H1 (cell line): ENCODE measurements around the gene PAXX. TPM values are rescaled to one million over a fixed set of nuclear protein-coding genes. Genes with fewer than 3 reads are reported as not detected.

Experiments
- CTCF ChIA-PET: fragments of 300-600 bp; sonication (Branson Sonifier 250); formaldehyde crosslinking; loops from one replicate; lab custom pipeline; 2021; ENCODE audit not compliant: partially characterized antibody; lab: Charles Lee
- POLR2A ChIA-PET: fragments of 300-600 bp; sonication (Branson Sonifier 250); formaldehyde crosslinking; loops from one replicate; lab custom pipeline; 2021; ENCODE audit warnings: inconsistent platforms; ENCODE audit not compliant: partially characterized antibody; lab: Charles Lee
- DNase-seq, 2 experiments: peaks; one replicate each; pipeline versions ENCODE4 v3.0.0 to v3.0.0-alpha.2; 2010 to 2022; ENCODE audit warnings: low spot score in 2 of 2, low read depth in 1 of 2, mixed read lengths in 1 of 2
- FAIRE-seq: peaks from 2 replicates; lab custom pipeline; 2011; peaks lifted over from hg19 to GRCh38; lab: Jason Lieb, UNC
- H2AFZ ChIP-seq: 2 replicates; pipeline ENCODE4 v1.8.1; 2012; ENCODE audit warnings: low read length, inconsistent platforms
- H2AK5ac ChIP-seq: 2 replicates; pipeline ENCODE4 v1.6.1; 2013; ENCODE audit warnings: low read depth, low read length
- H2BK120ac ChIP-seq: replicated peaks from 2 replicates; pipeline ENCODE3; 2013; ENCODE audit warnings: low read depth, low read length, inconsistent platforms
- H2BK12ac ChIP-seq: 2 replicates; pipeline ENCODE4 v1.6.1; 2013; ENCODE audit warnings: low read depth, low read length
- H2BK15ac ChIP-seq: 2 replicates; pipeline ENCODE4 v1.6.1; 2013; ENCODE audit warnings: low read length
- H2BK20ac ChIP-seq: 2 replicates; pipeline ENCODE4 v1.6.1; 2013; ENCODE audit warnings: low read length
- H2BK5ac ChIP-seq: 2 replicates; pipeline ENCODE4 v1.6.1; 2013; ENCODE audit warnings: low read depth, low read length
- H3K14ac ChIP-seq: 2 replicates; pipeline ENCODE4 v1.6.1; 2013; ENCODE audit warnings: inconsistent platforms; ENCODE audit not compliant: insufficient read length
- H3K18ac ChIP-seq: 2 replicates; pipeline ENCODE4 v1.6.1; 2013; ENCODE audit warnings: low read length; ENCODE audit errors: extremely low read depth
- H3K23ac ChIP-seq: 2 replicates; pipeline ENCODE4 v1.6.1; 2013; ENCODE audit warnings: inconsistent platforms; ENCODE audit not compliant: insufficient read length
- H3K23me2 ChIP-seq: 2 replicates; pipeline ENCODE4 v1.6.1; 2013; ENCODE audit warnings: low read depth, low read length
- H3K27ac ChIP-seq: 2 replicates; pipeline ENCODE4 v1.6.1; 2011; ENCODE audit warnings: low read depth, low read length, inconsistent platforms
- H3K27me3 ChIP-seq, 4 experiments: replicated peaks in 1 of 4; 1 replicate in 1 of 4; 2 replicates in 3 of 4; pipeline versions ENCODE4 v1.6.1 to v1.8.1; 2011 to 2013; ENCODE audit warnings: low read length in 3 of 4, mild to moderate bottlenecking in 3 of 4, inconsistent platforms in 2 of 4, mixed read lengths in 2 of 4, moderate library complexity in 1 of 4; ENCODE audit not compliant: control insufficient read depth in 3 of 4, insufficient read depth in 3 of 4; ENCODE audit errors: extremely low read depth in 1 of 4
- H3K36me3 ChIP-seq, 4 experiments: 2 replicates each; pipeline versions ENCODE4 v1.6.1 to v1.8.1; 2011 to 2013; ENCODE audit warnings: mild to moderate bottlenecking in 4 of 4, low read length in 3 of 4, moderate library complexity in 2 of 4, control low read depth in 1 of 4, inconsistent platforms in 1 of 4; ENCODE audit not compliant: insufficient read depth in 4 of 4, control insufficient read depth in 2 of 4
- H3K4ac ChIP-seq: replicated peaks from 2 replicates; pipeline ENCODE3; 2013; ENCODE audit warnings: low read length, low read depth, mixed read lengths, inconsistent platforms; ENCODE audit not compliant: insufficient read length
- H3K4me1 ChIP-seq, 4 experiments: replicated peaks in 1 of 4; 1 replicate in 1 of 4; 2 replicates in 3 of 4; pipeline versions ENCODE4 v1.6.1 to v1.8.1; 2011 to 2013; ENCODE audit warnings: low read length in 3 of 4, inconsistent platforms in 2 of 4, mixed read lengths in 1 of 4; ENCODE audit not compliant: insufficient read depth in 4 of 4, control insufficient read depth in 3 of 4
- H3K4me2 ChIP-seq, 2 experiments: 2 replicates each; pipeline versions ENCODE4 v1.6.1 to v1.8.1; 2011 to 2013; ENCODE audit warnings: low read depth in 2 of 2, low read length in 2 of 2, control low read depth in 1 of 2, inconsistent platforms in 1 of 2, mild to moderate bottlenecking in 1 of 2; ENCODE audit not compliant: insufficient read depth in 1 of 2
- H3K4me3 ChIP-seq, 4 experiments: fragments of 200-600, 300-600 bp in 1 of 4; sonication (generic), shearing (Covaris generic), sonication (Bioruptor Twin) in 1 of 4; 2 replicates each; pipeline versions ENCODE4 v1.5.1 to v1.8.1; 2011 to 2016; ENCODE audit warnings: low read length in 4 of 4, low read depth in 3 of 4, control low read depth in 2 of 4, inconsistent platforms in 2 of 4, mild to moderate bottlenecking in 2 of 4, mixed read lengths in 1 of 4, moderate library complexity in 1 of 4; ENCODE audit not compliant: insufficient read depth in 2 of 4; ENCODE audit errors: extremely low read depth in 1 of 4
- H3K56ac ChIP-seq: replicated peaks from 2 replicates; pipeline ENCODE3; 2013; ENCODE audit warnings: low read depth, mild to moderate bottlenecking, mixed read lengths, low read length, inconsistent platforms; ENCODE audit not compliant: insufficient read length
- H3K79me1 ChIP-seq: 2 replicates; pipeline ENCODE4 v1.6.1; 2013; ENCODE audit warnings: low read depth, low read length, control low read depth
- H3K79me2 ChIP-seq, 2 experiments: 2 replicates each; pipeline versions ENCODE4 v1.6.1 to v1.8.1; 2012 to 2013; ENCODE audit warnings: low read length in 2 of 2, mild to moderate bottlenecking in 2 of 2, inconsistent platforms in 1 of 2; ENCODE audit not compliant: insufficient read depth in 2 of 2, control insufficient read depth in 1 of 2
- H3K9ac ChIP-seq, 4 experiments: replicated peaks in 1 of 4; 1 replicate in 1 of 4; 2 replicates in 3 of 4; pipeline versions ENCODE4 v1.6.1 to v1.8.1; 2011 to 2013; ENCODE audit warnings: low read depth in 3 of 4, low read length in 3 of 4, control low read depth in 2 of 4, mild to moderate bottlenecking in 2 of 4, moderate library complexity in 2 of 4, inconsistent platforms in 1 of 4; ENCODE audit errors: extremely low read depth in 1 of 4
- H3K9me3 ChIP-seq, 2 experiments: 2 replicates each; pipeline versions ENCODE4 v1.6.1 to v1.8.1; 2012 to 2013; ENCODE audit warnings: mild to moderate bottlenecking in 2 of 2, moderate library complexity in 2 of 2, control low read depth in 1 of 2, inconsistent platforms in 1 of 2, low read depth in 1 of 2, low read length in 1 of 2, mixed read lengths in 1 of 2; ENCODE audit not compliant: insufficient read depth in 2 of 2
- H4K20me1 ChIP-seq, 2 experiments: replicated peaks in 1 of 2; 2 replicates each; pipeline versions ENCODE3 to v1.8.1; 2011 to 2013; ENCODE audit warnings: inconsistent platforms in 2 of 2, low read length in 2 of 2, mild to moderate bottlenecking in 1 of 2; ENCODE audit not compliant: insufficient read depth in 2 of 2, control insufficient read depth in 1 of 2
- H4K5ac ChIP-seq: 2 replicates; pipeline ENCODE4 v1.6.1; 2013; ENCODE audit warnings: low read length, low read depth, mixed read lengths, inconsistent platforms; ENCODE audit not compliant: insufficient read length
- H4K8ac ChIP-seq: 2 replicates; pipeline ENCODE4 v1.8.0; 2013; ENCODE audit warnings: mild to moderate bottlenecking, moderate library complexity, low read length, inconsistent platforms; ENCODE audit not compliant: insufficient read depth; ENCODE audit errors: extremely low read depth
- H4K91ac ChIP-seq: replicated peaks from 2 replicates; pipeline ENCODE3; 2013; ENCODE audit warnings: low read length, mixed read lengths, inconsistent platforms; ENCODE audit not compliant: insufficient read length
- E2F6 ChIP-seq: IDR thresholded peaks from 2 replicates; pipeline ENCODE4 v1.6.1; 2012; ENCODE audit warnings: inconsistent platforms
- USF2 ChIP-seq: IDR thresholded peaks from 2 replicates; pipeline ENCODE4 v1.6.1; 2011; ENCODE audit warnings: low read length, improper control_type of control experiment
- WGBS, 2 experiments: shearing (Covaris generic) in 1 of 2; methylation state at CpG; one replicate each; pipeline versions ENCODE4 v1.1.6 to v1.1.7; 2013 to 2015; ENCODE audit warnings: low lambda C conversion rate in 2 of 2, mixed read lengths in 2 of 2, inconsistent platforms in 1 of 2, low coverage in 1 of 2, missing lambda C conversion rate in 1 of 2; ENCODE audit not compliant: insufficient replicate concordance in 2 of 2, insufficient coverage in 1 of 2, insufficient read length in 1 of 2; ENCODE audit errors: extremely low coverage in 1 of 2, missing lambda C conversion rate in 1 of 2; 5-methylcytosine and 5-hydroxymethylcytosine counted together
- polyA plus RNA-seq, 7 experiments: library from polyadenylated mRNA; depleted of rRNA in 3 of 7; stranded (reverse) in 5 of 7; unstranded in 2 of 7; fragments of >200 nt in 5 of 7; fragments of 200-250 nt in 2 of 7; gene quantifications; 1 replicate in 5 of 7; 2 replicates in 1 of 7; 4 replicates in 1 of 7; pipeline versions ENCODE4 v1.2.1 to v1.2.3, GENCODE V29; 2011 to 2013; ENCODE audit warnings: missing spikeins in 2 of 7, mixed read lengths in 2 of 7
- total RNA-seq: library from RNA; stranded (reverse); fragmentation: NEBNext Ultra II Directional; extraction: Animal tissue kit (Norgen Biotek cat#: 25700); gene quantifications from 2 replicates; pipeline ENCODE4 v1.2.1, GENCODE V29; 2021

PAXX gene
- total and polyA plus RNA-seq, 2 of the 8 experiments (the other 6 are each of a cell fraction or from before 2014, with no cell fraction given): 43.4 to 45.9 TPM

- Histone ChIP-seq H2BK120ac (no peak overlapping the region), H4K20me1 (no peaks in the 10 kb centered on the region), H4K91ac (no peak overlapping the region), H3K23me2 (no peaks in the 10 kb centered on the region), H3K4ac (no peak overlapping the region), H2BK12ac (0 out of 2 replicates have a peak overlapping the region, but pooled peaks have one; percentile 75), H4K8ac (no peak overlapping the region), H3K14ac (no peak overlapping the region), H3K36me3 (no peaks in the 10 kb centered on the region), H2BK5ac (no peak overlapping the region; the same call in 1 of the 2 replicates), H2BK20ac (no peak overlapping the region), H3K79me2 (no peaks in the 10 kb centered on the region), H3K4me3 (no peak overlapping the region), H3K79me1 (no peaks in the 10 kb centered on the region; the same call in 1 of the 2 replicates), H3K18ac (no peak overlapping the region), H2AFZ (no peak overlapping the region), H3K9me3 (no peaks in the 10 kb centered on the region), H3K27ac (no peak overlapping the region), H3K4me2 (no peak overlapping the region), H2BK15ac (no peak overlapping the region), H3K9ac (no peak overlapping the region), H4K5ac (no peak overlapping the region), H3K4me1 (peaks cover 0 to 9% (median 5%) of the 10 kb centered on the region in 4 experiments; a peak in 5 of 7 replicates), H2AK5ac (no peak overlapping the region), H3K23ac (no peak overlapping the region), H3K27me3 (no peaks in the 10 kb centered on the region), H3K56ac (no peak overlapping the region)
- ChIA-PET CTCF (interaction anchor here (0.6 to 5.6 kb wide), 4 partner anchors 11 to 129 kb away, joined by 3 to 32 read pairs (median 3); partner anchors contain the start of gene PTGDS), POLR2A (no interaction called here)
- no peak for DNase-seq
- FAIRE-seq: no peak
- WGBS, 2 experiments: 94% methylated on average over 15 of the region's 15 CpGs; no CpG with 5 or more reads in 1 of the 2 experiments
- TF ChIP-seq E2F6 (no peak), USF2 (no peak)
These were observed 28.9 kb upstream of the PAXX start for GRCh38 chr9:136963341-136963740.
